ENCODE results near the gene ZNF701. TPM values are rescaled to one million over a fixed set of nuclear protein-coding genes. Genes with fewer than 3 reads are reported as not detected.
"Not testable (repeated sequence)": the region's sequence is repeated elsewhere in the genome, so short reads cannot be mapped to it uniquely, and the experiment has no call there.

The ZNF701 gene
- total RNA-seq, 1 experiment from 2014 or later, result not detected

DNA sequence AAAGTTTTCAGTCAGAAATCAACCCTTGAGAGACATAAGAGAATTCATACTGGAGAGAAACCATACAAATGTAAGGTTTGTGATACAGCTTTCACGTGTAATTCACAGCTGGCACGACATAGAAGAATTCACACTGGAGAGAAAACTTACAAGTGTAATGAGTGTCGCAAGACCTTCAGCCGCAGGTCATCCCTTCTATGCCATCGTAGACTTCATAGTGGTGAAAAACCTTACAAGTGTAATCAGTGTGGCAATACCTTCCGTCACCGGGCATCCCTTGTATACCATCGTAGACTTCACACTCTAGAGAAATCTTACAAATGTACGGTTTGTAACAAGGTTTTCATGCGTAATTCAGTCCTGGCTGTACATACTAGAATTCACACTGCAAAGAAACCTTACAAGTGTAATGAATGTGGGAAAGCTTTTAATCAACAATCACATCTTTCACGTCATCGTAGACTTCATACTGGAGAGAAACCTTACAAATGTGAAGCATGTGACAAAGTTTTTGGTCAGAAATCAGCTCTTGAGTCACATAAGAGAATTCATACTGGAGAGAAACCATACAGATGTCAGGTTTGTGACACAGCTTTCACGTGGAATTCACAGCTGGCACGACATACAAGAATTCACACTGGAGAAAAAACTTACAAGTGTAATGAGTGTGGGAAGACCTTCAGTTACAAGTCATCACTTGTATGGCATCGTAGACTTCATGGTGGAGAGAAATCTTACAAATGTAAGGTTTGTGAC, 15.7 kb upstream of the ZNF701 start:
- TF ChIP-seq, protein P1, sequence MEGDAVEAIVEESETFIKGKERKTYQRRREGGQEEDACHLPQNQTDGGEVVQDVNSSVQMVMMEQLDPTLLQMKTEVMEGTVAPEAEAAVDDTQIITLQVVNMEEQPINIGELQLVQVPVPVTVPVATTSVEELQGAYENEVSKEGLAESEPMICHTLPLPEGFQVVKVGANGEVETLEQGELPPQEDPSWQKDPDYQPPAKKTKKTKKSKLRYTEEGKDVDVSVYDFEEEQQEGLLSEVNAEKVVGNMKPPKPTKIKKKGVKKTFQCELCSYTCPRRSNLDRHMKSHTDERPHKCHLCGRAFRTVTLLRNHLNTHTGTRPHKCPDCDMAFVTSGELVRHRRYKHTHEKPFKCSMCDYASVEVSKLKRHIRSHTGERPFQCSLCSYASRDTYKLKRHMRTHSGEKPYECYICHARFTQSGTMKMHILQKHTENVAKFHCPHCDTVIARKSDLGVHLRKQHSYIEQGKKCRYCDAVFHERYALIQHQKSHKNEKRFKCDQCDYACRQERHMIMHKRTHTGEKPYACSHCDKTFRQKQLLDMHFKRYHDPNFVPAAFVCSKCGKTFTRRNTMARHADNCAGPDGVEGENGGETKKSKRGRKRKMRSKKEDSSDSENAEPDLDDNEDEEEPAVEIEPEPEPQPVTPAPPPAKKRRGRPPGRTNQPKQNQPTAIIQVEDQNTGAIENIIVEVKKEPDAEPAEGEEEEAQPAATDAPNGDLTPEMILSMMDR (IDR thresholded peaks at IDR 0.05; ENCODE audit: unreplicated experiment), result no peak
- intact Hi-C loops (cut with micrococcal nuclease; ENCODE audit: unreplicated experiment), result no loop called here
- Mint-ChIP-seq H3K27ac (ENCODE audit: unreplicated experiment) (no peak overlapping the region), H3K4me1 (ENCODE audit: low read depth, unreplicated experiment) (no peaks in the 10 kb centered on the region), H3K4me3 (ENCODE audit: low read depth, unreplicated experiment) (no peak overlapping the region), H3K27me3 (ENCODE audit: unreplicated experiment) (no peaks in the 10 kb centered on the region), H3K36me3 (ENCODE audit: insufficient read depth, unreplicated experiment) (no peaks in the 10 kb centered on the region), H3K9me3 (ENCODE audit: low read depth, unreplicated experiment) (peaks cover 27% of the 10 kb centered on the region)
- no peak for DNase-seq
- no TSS peak for BruUV-seq (replicated peaks)
- CTCF ChIA-PET, result no interaction called here

DNA sequence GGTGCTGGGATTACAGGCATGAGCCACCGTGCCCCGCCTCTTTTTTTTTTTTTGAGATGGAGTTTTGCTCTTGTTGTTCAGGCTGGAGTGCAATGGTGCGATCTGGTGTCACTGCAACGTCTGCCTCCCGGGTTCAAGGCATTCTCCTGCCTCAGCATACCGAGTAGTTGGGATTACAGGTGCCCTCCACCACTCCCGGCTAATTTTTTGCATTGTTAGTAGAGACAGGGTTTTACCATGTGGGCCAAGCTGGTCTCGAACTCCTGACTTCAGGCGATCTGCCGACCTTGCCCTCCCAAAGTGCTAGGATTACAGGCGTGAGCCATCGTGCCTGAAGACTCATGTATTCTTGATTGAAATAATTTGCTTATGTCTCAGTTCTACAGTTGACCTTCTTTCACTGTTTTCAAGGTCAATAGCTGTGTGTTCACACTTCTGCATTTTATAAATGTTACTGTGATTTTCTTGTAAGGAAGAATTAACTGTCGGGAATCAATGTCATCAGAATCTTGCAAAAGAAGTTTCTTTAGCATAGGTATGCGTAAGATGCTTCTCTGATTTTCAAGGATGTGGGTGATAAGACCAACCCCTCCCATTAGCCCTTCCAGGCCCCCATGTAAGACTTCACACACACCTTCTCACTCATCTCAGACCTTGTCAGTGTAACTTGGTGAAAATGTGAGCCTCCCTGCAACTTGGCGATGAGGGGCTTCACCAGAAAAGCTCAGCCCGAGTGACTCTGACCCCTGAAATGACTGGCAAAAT, 12.7 kb upstream of the ZNF701 start:
- Mint-ChIP-seq H3K4me3 (ENCODE audit: low read depth, unreplicated experiment) (no peak overlapping the region), H3K27me3 (ENCODE audit: unreplicated experiment) (no peaks in the 10 kb centered on the region), H3K9me3 (ENCODE audit: low read depth, unreplicated experiment) (peaks cover 30% of the 10 kb centered on the region), H3K4me1 (ENCODE audit: low read depth, unreplicated experiment) (no peaks in the 10 kb centered on the region), H3K36me3 (ENCODE audit: insufficient read depth, unreplicated experiment) (no peaks in the 10 kb centered on the region), H3K27ac (ENCODE audit: unreplicated experiment) (no peak overlapping the region)
- DNase-seq, result no peak
- TF ChIP-seq, protein P1 (IDR thresholded peaks at IDR 0.05; ENCODE audit: unreplicated experiment), result no peak
- CTCF ChIA-PET, result interaction anchor here (0.7 kb wide), 1 partner anchor 1155 kb away, joined by 6 read pairs; no protein-coding TSS in a partner anchor
- intact Hi-C loops (cut with micrococcal nuclease; ENCODE audit: unreplicated experiment), result no loop called here
- no TSS peak for BruUV-seq (replicated peaks)

DNA sequence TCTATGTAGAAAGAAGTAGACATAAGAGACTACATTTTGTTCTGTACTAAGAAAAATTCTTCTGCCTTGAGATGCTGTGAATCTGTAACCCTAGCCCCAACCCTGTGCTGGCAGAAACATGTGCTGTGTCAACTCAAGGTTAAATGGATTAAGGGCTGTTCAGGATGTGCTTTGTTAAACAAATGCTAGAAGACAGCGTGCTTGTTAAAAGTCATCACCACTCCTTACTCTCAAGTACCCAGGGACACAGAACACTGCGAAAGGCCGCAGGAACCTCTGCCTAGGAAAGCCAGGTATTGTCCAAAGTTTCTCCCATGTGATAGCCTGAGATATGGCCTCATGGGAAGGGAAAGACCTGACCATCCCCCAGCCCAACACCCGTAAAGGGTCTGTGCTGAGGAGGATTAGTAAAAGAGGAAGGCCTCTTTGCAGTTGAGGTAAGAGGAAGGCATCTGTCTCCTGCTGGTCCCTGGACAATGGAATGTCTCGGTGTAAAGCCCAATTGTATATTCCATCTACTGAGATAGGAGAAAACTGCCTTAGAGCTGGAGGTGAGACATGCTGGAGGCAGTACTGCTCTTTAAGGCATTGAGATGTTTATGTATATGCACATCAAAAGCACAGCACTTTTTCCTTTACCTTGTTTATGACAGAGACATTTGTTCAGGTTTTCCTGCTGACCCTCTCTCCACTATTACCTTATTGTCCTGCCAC, 11.2 kb upstream of the ZNF701 start:
- H3K36me3 Mint-ChIP-seq (ENCODE audit: insufficient read depth, unreplicated experiment); H3K4me3 Mint-ChIP-seq (ENCODE audit: low read depth, unreplicated experiment); DNase-seq; BruUV-seq (replicated peaks); H3K27ac Mint-ChIP-seq (ENCODE audit: unreplicated experiment); H3K27me3 Mint-ChIP-seq (ENCODE audit: unreplicated experiment); intact Hi-C loops (cut with micrococcal nuclease; ENCODE audit: unreplicated experiment); CTCF ChIA-PET; H3K4me1 Mint-ChIP-seq (ENCODE audit: low read depth, unreplicated experiment): not testable (repeated sequence)
- peaks cover 25% of the 10 kb centered on the region for H3K9me3 Mint-ChIP-seq (ENCODE audit: low read depth, unreplicated experiment)

GRCh38 chr19:52561611-52562010, 8.5 kb upstream of the ZNF701 start:
- H3K27me3 Mint-ChIP-seq (ENCODE audit: unreplicated experiment); H3K27ac Mint-ChIP-seq (ENCODE audit: unreplicated experiment); DNase-seq; H3K4me3 Mint-ChIP-seq (ENCODE audit: low read depth, unreplicated experiment); intact Hi-C loops (cut with micrococcal nuclease; ENCODE audit: unreplicated experiment); H3K36me3 Mint-ChIP-seq (ENCODE audit: insufficient read depth, unreplicated experiment); BruUV-seq (replicated peaks); H3K4me1 Mint-ChIP-seq (ENCODE audit: low read depth, unreplicated experiment); CTCF ChIA-PET: not testable (repeated sequence)
- H3K9me3 Mint-ChIP-seq (ENCODE audit: low read depth, unreplicated experiment), result peaks cover 10% of the 10 kb centered on the region

- DNase-seq, result no peak
- Mint-ChIP-seq H3K27ac (ENCODE audit: unreplicated experiment) (no peak overlapping the region), H3K36me3 (ENCODE audit: insufficient read depth, unreplicated experiment) (no peaks in the 10 kb centered on the region), H3K4me3 (ENCODE audit: low read depth, unreplicated experiment) (no peak overlapping the region), H3K27me3 (ENCODE audit: unreplicated experiment) (no peaks in the 10 kb centered on the region), H3K9me3 (ENCODE audit: low read depth, unreplicated experiment) (peaks cover 11% of the 10 kb centered on the region), H3K4me1 (ENCODE audit: low read depth, unreplicated experiment) (no peaks in the 10 kb centered on the region)
- BruUV-seq (replicated peaks), result no TSS peak
- intact Hi-C loops (cut with micrococcal nuclease; ENCODE audit: unreplicated experiment), result no loop called here
- TF ChIP-seq, protein P1 (IDR thresholded peaks at IDR 0.05; ENCODE audit: unreplicated experiment), result no peak
- CTCF ChIA-PET, result no interaction called here
These were observed 4.0 kb upstream of the ZNF701 start for GRCh38 chr19:52566121-52566520.

All from Calu3 (cell line).